Parathyroid adenoma (tissue), 2 donors: ENCODE measurements around the gene LCK.

Experiments
- H2AFZ ChIP-seq: fragments of 300-600 bp; sonication (generic); one replicate; pipeline ENCODE4 v1.7.0; 2017; ENCODE audit warnings: antibody characterized with exemption, mild to moderate bottlenecking
- H3K27ac ChIP-seq: fragments of 300-600 bp; sonication (generic); one replicate; pipeline ENCODE4 v1.7.0; 2017
- H3K27me3 ChIP-seq: fragments of 300-600 bp; sonication (generic); one replicate; pipeline ENCODE4 v1.7.0; 2017; ENCODE audit warnings: low read length; ENCODE audit not compliant: control insufficient read depth, insufficient read depth
- H3K36me3 ChIP-seq: fragments of 300-600 bp; sonication (generic); one replicate; pipeline ENCODE4 v1.7.0; 2017; ENCODE audit warnings: low read length; ENCODE audit not compliant: control insufficient read depth, insufficient read depth
- H3K4me1 ChIP-seq: fragments of 300-600 bp; sonication (generic); one replicate; pipeline ENCODE4 v1.7.0; 2017; ENCODE audit warnings: control low read depth
- H3K4me2 ChIP-seq: fragments of 300-600 bp; sonication (generic); one replicate; pipeline ENCODE4 v1.7.0; 2017; ENCODE audit warnings: low read length
- H3K4me3 ChIP-seq: fragments of 300-600 bp; sonication (generic); one replicate; pipeline ENCODE4 v1.7.0; 2017; ENCODE audit warnings: low read depth, low read length
- H3K79me2 ChIP-seq: fragments of 300-600 bp; sonication (generic); one replicate; pipeline ENCODE4 v1.7.0; 2017; ENCODE audit warnings: control low read depth
- H3K9ac ChIP-seq: fragments of 300-600 bp; sonication (generic); one replicate; pipeline ENCODE4 v1.7.0; 2017; ENCODE audit warnings: mild to moderate bottlenecking
- H3K9me3 ChIP-seq: fragments of 300-600 bp; sonication (generic); one replicate; pipeline ENCODE4 v1.7.0; 2017; ENCODE audit warnings: low read length; ENCODE audit not compliant: control insufficient read depth
- CTCF ChIP-seq: fragments of 300-600 bp; sonication (generic); IDR thresholded peaks from one replicate; pipeline ENCODE4 v1.7.0; 2017; ENCODE audit warnings: antibody characterized with exemption, mild to moderate bottlenecking
- donor health status: primary hyperparathyroidism.

Gene LCK

GRCh38 chr1:32208891-32209328 is 42.2 kb upstream of the LCK start, which contains the start of gene DCDC2B:
Gene DCDC2B (plus strand): TSS chr1:32209089. CDS start chr1:32209094, 5 bp downstream.
- Histone ChIP-seq H3K4me1 (peaks cover 2% of the 10 kb centered on the region), H3K27ac (no peak within 1 kb of the TSS), H3K4me2 (no peak within 1 kb of the TSS), H3K36me3 (no peaks in the 10 kb centered on the region), H3K4me3 (no peak within 1 kb of the TSS), H3K79me2 (no peaks in the 10 kb centered on the region), H2AFZ (no peak within 1 kb of the TSS), H3K9me3 (no peaks in the 10 kb centered on the region), H3K27me3 (no peaks in the 10 kb centered on the region), H3K9ac (no peak within 1 kb of the TSS)
- no peak for TF ChIP-seq CTCF

GRCh38 chr1:32215629-32216480 is 35.2 kb upstream of the LCK start:
- peaks cover 6% of the 10 kb centered on the region for H3K4me1 ChIP-seq
- H3K4me2 ChIP-seq, result no peak overlapping the region
- no peak overlapping the region for H2AFZ ChIP-seq
- no peaks in the 10 kb centered on the region for H3K27me3 ChIP-seq
- H3K9me3 ChIP-seq, result no peaks in the 10 kb centered on the region
- TF ChIP-seq CTCF, result peak; percentile 46
- no peak overlapping the region for H3K9ac ChIP-seq
- H3K4me3 ChIP-seq, result no peak overlapping the region
- no peak overlapping the region for H3K27ac ChIP-seq
- no peaks in the 10 kb centered on the region for H3K79me2 ChIP-seq
- no peaks in the 10 kb centered on the region for H3K36me3 ChIP-seq

- no peaks in the 10 kb centered on the region for H3K79me2 ChIP-seq
- no peaks in the 10 kb centered on the region for H3K36me3 ChIP-seq
- no peak overlapping the region for H3K4me2 ChIP-seq
- no peak overlapping the region for H3K9ac ChIP-seq
- H3K4me1 ChIP-seq, result peaks cover 6% of the 10 kb centered on the region
- H2AFZ ChIP-seq, result no peak overlapping the region
- no peak overlapping the region for H3K27ac ChIP-seq
- no peak overlapping the region for H3K4me3 ChIP-seq
- TF ChIP-seq CTCF, result no peak
- H3K9me3 ChIP-seq, result no peaks in the 10 kb centered on the region
- no peaks in the 10 kb centered on the region for H3K27me3 ChIP-seq
These were observed 34.5 kb upstream of the LCK start for GRCh38 chr1:32216566-32216965.

GRCh38 chr1:32219022-32219421 is 32.0 kb upstream of the LCK start:
- no peaks in the 10 kb centered on the region for H3K27me3 ChIP-seq
- H3K79me2 ChIP-seq, result peaks cover 11% of the 10 kb centered on the region
- H3K36me3 ChIP-seq, result no peaks in the 10 kb centered on the region
- peaks cover 13% of the 10 kb centered on the region for H3K4me1 ChIP-seq
- H3K4me2 ChIP-seq, result no peak overlapping the region
- no peak for TF ChIP-seq CTCF
- H3K4me3 ChIP-seq, result no peak overlapping the region
- no peak overlapping the region for H3K27ac ChIP-seq
- H2AFZ ChIP-seq, result no peak overlapping the region
- H3K9me3 ChIP-seq, result no peaks in the 10 kb centered on the region
- no peak overlapping the region for H3K9ac ChIP-seq
